HUES48 (cell line): ENCODE results near the gene NCF2.

ENCODE experiments used
- H3K27ac ChIP-seq: one replicate; pipeline ENCODE4 v1.7.0; 2013; ENCODE audit warnings: low read depth, low read length, inconsistent platforms
- H3K27me3 ChIP-seq: 2 replicates; pipeline ENCODE4 v1.6.1; 2013; ENCODE audit warnings: mild to moderate bottlenecking, low read length; ENCODE audit not compliant: control insufficient read depth, insufficient read depth
- H3K36me3 ChIP-seq: 2 replicates; pipeline ENCODE4 v1.6.1; 2013; ENCODE audit warnings: low read length; ENCODE audit not compliant: control insufficient read depth, insufficient read depth
- H3K4me1 ChIP-seq: 2 replicates; pipeline ENCODE4 v1.6.1; 2013; ENCODE audit warnings: mild to moderate bottlenecking, low read length; ENCODE audit not compliant: control insufficient read depth, insufficient read depth
- H3K4me3 ChIP-seq: 2 replicates; pipeline ENCODE4 v1.5.1; 2013; ENCODE audit warnings: mild to moderate bottlenecking, low read depth, low read length
- H3K9ac ChIP-seq: 2 replicates; pipeline ENCODE4 v1.6.1; 2013; ENCODE audit warnings: mild to moderate bottlenecking, low read depth, low read length, moderate library complexity
- H3K9me3 ChIP-seq: 2 replicates; pipeline ENCODE4 v1.6.1; 2013; ENCODE audit warnings: low read length; ENCODE audit not compliant: control insufficient read depth, insufficient read depth

The NCF2 gene

GRCh38 chr1:183522104-183522503 is 68.2 kb downstream of the NCF2 start:
- Histone ChIP-seq H3K9ac (no peak overlapping the region), H3K9me3 (no peaks in the 10 kb centered on the region), H3K4me1 (no peaks in the 10 kb centered on the region), H3K27me3 (no peaks in the 10 kb centered on the region), H3K4me3 (no peak overlapping the region), H3K36me3 (peaks cover 81% of the 10 kb centered on the region), H3K27ac (no peak overlapping the region)

DNA sequence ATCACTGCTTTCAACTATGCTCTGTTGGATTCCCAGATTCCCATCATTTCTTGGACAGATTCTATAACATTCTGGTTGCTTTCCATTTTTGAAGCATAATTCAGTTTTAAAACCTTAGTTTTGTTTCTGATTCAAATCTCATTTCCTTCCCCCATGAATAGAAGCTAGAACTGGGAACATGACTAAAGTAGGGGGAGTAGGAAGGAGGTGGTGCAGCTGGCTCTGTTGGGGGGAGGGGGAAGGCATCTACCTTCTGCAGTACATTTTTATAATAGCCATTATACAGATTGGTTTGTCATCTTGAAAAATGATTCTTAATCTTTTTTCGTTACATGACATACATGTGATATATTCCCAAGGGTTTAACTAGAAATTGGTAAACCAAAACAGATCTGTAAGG is 69.9 kb downstream of the NCF2 start:
- Histone ChIP-seq H3K9ac (no peak overlapping the region), H3K4me1 (no peaks in the 10 kb centered on the region), H3K4me3 (no peak overlapping the region), H3K9me3 (no peaks in the 10 kb centered on the region), H3K36me3 (peaks cover 88% of the 10 kb centered on the region), H3K27me3 (no peaks in the 10 kb centered on the region), H3K27ac (no peak overlapping the region)

DNA sequence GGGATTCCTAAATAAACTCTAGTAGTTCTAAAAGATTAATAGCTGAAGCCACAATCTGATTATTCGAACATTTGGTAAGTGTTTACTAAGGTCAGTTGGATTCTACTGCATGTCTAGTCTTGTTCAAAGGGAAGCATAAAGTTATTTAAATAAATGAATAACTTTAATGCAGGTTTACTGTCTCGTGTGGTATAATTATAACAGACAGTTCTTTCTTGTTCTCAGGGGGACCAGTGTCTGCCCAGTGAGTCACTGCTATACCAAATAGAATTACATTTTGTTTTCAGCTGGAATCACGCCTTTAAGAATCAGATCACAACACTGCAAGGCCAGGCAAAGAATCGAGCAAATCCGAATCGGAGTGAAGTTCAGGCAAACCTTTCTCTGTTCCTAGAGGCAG is 72.9 kb downstream of the NCF2 start:
- H3K36me3 ChIP-seq = peaks cover 64% of the 10 kb centered on the region
- H3K9ac ChIP-seq = no peak overlapping the region
- no peak overlapping the region for H3K4me3 ChIP-seq
- peaks cover 10% of the 10 kb centered on the region for H3K4me1 ChIP-seq
- H3K9me3 ChIP-seq = no peaks in the 10 kb centered on the region
- no peaks in the 10 kb centered on the region for H3K27me3 ChIP-seq
- H3K27ac ChIP-seq = no peak overlapping the region

DNA sequence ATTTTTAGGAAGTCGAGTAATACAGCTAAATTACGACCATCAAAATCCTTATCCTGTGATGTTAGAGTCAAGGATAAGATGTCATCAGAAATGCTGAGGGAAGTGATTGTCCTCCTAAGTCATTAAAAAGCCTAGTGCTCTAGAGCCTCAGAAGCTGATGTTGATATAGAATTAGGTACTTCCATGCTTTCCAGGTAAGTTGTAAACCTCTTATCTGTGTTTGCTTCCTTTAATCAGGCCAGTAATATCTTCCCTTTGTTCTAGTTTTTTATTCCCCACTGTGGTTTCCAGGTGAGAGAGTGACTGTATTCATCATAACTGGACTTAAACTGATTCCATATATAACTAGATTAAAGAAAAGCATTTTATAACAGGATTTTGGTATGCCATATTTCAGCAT is 73.5 kb downstream of the NCF2 start:
- peaks cover 10% of the 10 kb centered on the region for H3K4me1 ChIP-seq
- no peaks in the 10 kb centered on the region for H3K27me3 ChIP-seq
- H3K9ac ChIP-seq = no peak overlapping the region
- no peaks in the 10 kb centered on the region for H3K9me3 ChIP-seq
- no peak overlapping the region for H3K27ac ChIP-seq
- peaks cover 57% of the 10 kb centered on the region for H3K36me3 ChIP-seq
- no peak overlapping the region for H3K4me3 ChIP-seq

GRCh38 chr1:183515002-183515689 is 75.1 kb downstream of the NCF2 start:
- Histone ChIP-seq H3K4me1 (peaks cover 17% of the 10 kb centered on the region), H3K27ac (peak overlapping the region; percentile 34), H3K36me3 (peaks cover 45% of the 10 kb centered on the region)

DNA sequence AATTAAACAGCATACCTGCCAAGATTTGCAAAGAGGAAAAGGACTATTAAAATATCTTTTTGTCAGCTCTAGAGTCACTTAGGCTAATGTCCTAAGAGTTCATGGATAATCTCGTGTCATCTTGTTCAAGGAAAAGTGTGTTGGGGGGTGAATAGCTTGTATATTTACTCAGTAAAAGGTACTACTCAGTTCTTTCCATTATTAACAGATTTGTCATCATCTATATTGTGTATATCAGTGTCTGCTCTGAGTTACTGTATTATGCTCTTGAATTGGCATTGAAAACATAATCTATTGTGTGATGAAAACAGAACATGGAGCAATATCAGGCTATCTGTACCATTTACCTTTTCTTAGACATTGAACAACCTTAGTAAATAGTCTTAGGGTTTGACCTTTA is 76.0 kb downstream of the NCF2 start:
- Histone ChIP-seq H3K27ac (no peak overlapping the region), H3K4me3 (no peak overlapping the region), H3K27me3 (no peaks in the 10 kb centered on the region), H3K9ac (no peak overlapping the region), H3K36me3 (peaks cover 36% of the 10 kb centered on the region), H3K9me3 (no peaks in the 10 kb centered on the region), H3K4me1 (peaks cover 17% of the 10 kb centered on the region)

More at GRCh38 chr1:183515002-183515689, 75.1 kb downstream of the NCF2 start:
- H3K4me3 ChIP-seq = no peak overlapping the region; the same call in 1 of the 2 replicates
- H3K9ac ChIP-seq = no peak overlapping the region
- H3K27me3 ChIP-seq = no peaks in the 10 kb centered on the region
- H3K9me3 ChIP-seq = no peaks in the 10 kb centered on the region

GRCh38 chr1:183512450-183512849 is 77.8 kb downstream of the NCF2 start:
- Histone ChIP-seq H3K9me3 (no peaks in the 10 kb centered on the region), H3K4me3 (no peak overlapping the region), H3K9ac (no peak overlapping the region), H3K36me3 (peaks cover 18% of the 10 kb centered on the region), H3K27me3 (no peaks in the 10 kb centered on the region), H3K4me1 (peaks cover 17% of the 10 kb centered on the region), H3K27ac (no peak overlapping the region)

GRCh38 chr1:183508694-183509093 is 81.6 kb downstream of the NCF2 start:
- Histone ChIP-seq H3K4me3 (no peak overlapping the region), H3K27ac (no peak overlapping the region), H3K27me3 (no peaks in the 10 kb centered on the region), H3K36me3 (no peaks in the 10 kb centered on the region), H3K4me1 (peaks cover 6% of the 10 kb centered on the region; the same call in 1 of the 2 replicates), H3K9me3 (no peaks in the 10 kb centered on the region), H3K9ac (no peak overlapping the region)

GRCh38 chr1:183506561-183506960 is 83.7 kb downstream of the NCF2 start:
- no peaks in the 10 kb centered on the region for H3K36me3 ChIP-seq
- H3K9ac ChIP-seq = no peak overlapping the region
- H3K27me3 ChIP-seq = no peaks in the 10 kb centered on the region

More at GRCh38 chr1:183506561-183506960, 83.7 kb downstream of the NCF2 start:
- H3K9me3 ChIP-seq = no peaks in the 10 kb centered on the region
- peaks cover 9% of the 10 kb centered on the region; the same call in 1 of the 2 replicates for H3K4me1 ChIP-seq
- H3K27ac ChIP-seq = no peak overlapping the region
- no peak overlapping the region for H3K4me3 ChIP-seq
